ENCODE results near the gene PKNOX1. TPM values are rescaled to one million over a fixed set of nuclear protein-coding genes. Genes with fewer than 3 reads are reported as not detected.
"Not testable (repeated sequence)": the region's sequence is repeated elsewhere in the genome, so short reads cannot be mapped to it uniquely, and the experiment has no call there.

The PKNOX1 gene
- total RNA-seq, 1 donor from 2014 or later = 17.5 TPM

DNA sequence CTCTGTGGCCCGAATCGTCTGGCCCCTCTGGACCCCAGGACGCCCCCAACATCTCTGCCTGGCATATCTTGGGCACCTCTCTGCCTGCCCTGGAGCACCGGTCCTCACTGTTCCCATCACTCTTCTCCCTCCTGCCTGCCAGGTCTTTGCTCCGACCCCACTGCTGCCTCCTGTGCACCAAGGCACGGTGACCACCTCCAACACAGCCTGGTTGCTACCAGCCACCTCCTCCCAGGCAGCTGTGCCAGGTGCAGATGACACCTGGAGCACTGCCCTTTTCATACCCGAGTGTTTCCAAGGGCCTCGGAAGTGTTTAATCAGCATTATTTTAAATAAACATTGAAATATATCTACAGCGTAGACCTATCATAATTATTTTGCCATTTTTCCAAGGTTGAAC, 31.3 kb downstream of the PKNOX1 start:
- ATAC-seq (no peak), DNase-seq (no peak)
- intact Hi-C loops (cut with DNase I) = no loop called here
- peaks cover 54% of the 10 kb centered on the region for H3K36me3 ChIP-seq
- H3K4me3 ChIP-seq = no peak overlapping the region
- no peaks in the 10 kb centered on the region for H3K27me3 ChIP-seq (ENCODE audit: low read depth)
- peaks cover 8% of the 10 kb centered on the region for H3K4me1 ChIP-seq
- TF ChIP-seq, protein P1, sequence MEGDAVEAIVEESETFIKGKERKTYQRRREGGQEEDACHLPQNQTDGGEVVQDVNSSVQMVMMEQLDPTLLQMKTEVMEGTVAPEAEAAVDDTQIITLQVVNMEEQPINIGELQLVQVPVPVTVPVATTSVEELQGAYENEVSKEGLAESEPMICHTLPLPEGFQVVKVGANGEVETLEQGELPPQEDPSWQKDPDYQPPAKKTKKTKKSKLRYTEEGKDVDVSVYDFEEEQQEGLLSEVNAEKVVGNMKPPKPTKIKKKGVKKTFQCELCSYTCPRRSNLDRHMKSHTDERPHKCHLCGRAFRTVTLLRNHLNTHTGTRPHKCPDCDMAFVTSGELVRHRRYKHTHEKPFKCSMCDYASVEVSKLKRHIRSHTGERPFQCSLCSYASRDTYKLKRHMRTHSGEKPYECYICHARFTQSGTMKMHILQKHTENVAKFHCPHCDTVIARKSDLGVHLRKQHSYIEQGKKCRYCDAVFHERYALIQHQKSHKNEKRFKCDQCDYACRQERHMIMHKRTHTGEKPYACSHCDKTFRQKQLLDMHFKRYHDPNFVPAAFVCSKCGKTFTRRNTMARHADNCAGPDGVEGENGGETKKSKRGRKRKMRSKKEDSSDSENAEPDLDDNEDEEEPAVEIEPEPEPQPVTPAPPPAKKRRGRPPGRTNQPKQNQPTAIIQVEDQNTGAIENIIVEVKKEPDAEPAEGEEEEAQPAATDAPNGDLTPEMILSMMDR (IDR thresholded peaks at IDR 0.05) = no peak
- H3K9me3 ChIP-seq = no peaks in the 10 kb centered on the region
- H3K27ac ChIP-seq = no peak overlapping the region

DNA sequence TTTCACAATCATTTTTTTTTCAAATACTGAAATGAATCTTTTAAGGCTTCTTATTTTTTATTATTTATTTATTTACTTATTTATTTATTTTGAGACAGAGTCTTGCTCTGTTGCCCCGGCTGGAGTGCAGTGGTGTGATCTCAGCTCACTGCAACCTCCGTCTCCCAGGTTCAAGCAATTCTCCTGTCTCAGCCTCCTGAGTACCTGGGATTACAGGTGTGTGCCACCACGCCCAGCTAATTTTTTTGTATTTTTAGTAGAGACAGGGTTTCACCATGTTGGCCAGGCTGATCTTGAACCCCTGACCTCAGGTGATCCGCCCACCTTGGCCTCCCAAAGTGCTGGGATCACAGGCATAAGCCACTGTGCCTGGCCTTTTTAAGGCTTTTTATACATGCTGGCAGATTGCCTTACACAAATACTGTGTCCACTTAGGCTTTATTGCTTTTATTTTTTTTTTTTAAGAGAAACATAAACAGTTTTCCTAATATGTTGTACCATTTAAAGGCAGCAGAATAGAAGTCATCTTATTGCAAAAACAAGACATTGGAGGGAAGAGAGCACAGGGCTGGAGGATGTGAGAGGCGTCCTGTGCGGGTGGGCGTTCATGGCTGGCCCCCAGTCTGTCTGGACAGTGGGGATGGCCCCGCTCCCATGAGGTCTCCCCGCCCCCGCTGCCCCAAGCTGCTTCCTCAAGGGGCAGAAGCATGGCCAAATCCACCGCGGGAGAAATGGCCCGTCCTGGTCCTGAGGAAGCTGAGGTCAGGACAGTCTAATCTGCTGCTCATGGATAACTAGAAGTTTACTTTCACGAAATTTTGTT, 31.9 kb downstream of the PKNOX1 start:
- H3K4me1 ChIP-seq; ATAC-seq; H3K4me3 ChIP-seq; H3K9me3 ChIP-seq; intact Hi-C loops (cut with DNase I); DNase-seq; H3K27me3 ChIP-seq (ENCODE audit: low read depth); H3K27ac ChIP-seq: not testable (repeated sequence)
- H3K36me3 ChIP-seq = peaks cover 59% of the 10 kb centered on the region

DNA sequence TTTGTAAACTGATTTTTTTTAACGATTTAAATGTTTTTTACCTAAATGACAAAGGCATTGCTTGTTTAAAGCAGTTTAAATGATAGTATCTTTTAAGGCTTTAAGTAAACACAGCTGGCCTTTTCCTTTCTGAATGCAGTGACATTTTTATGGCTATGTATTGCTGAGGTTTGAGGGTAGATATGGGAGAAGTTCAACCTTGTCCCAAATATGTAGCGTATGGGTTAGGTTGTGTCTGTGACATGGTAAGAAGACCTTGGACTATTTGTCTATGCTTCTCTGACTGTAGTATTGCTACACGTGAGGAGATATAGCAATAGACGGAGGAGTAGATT, 32.5 kb downstream of the PKNOX1 start:
- Histone ChIP-seq H3K9me3 (no peaks in the 10 kb centered on the region), H3K4me1 (no peaks in the 10 kb centered on the region), H3K4me3 (no peak overlapping the region), H3K27ac (no peak overlapping the region), H3K27me3 (ENCODE audit: low read depth) (no peaks in the 10 kb centered on the region), H3K36me3 (peaks cover 65% of the 10 kb centered on the region)
- ATAC-seq = no peak
- TF ChIP-seq, protein P1 (IDR thresholded peaks at IDR 0.05) = no peak
- intact Hi-C loops (cut with DNase I) = no loop called here
- no peak for DNase-seq

DNA sequence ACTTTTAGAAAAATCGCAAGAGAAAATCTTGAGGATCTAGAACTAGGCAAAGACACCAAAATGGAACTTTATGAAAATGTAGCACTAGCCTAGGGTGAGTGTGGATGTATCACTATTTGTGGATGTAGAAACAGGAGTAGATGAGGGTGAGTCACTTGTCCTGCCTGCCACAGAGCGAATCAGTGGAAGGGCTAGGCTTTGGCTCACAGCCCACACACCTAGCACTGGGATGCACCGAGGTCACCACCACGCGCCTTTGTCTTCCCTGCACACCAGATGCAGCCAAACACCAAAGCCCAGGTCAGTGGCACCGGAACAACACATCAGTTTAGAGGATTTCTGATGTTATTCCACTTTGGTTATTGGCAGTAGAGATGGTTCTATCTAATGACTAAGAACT, 38.2 kb downstream of the PKNOX1 start:
- no peaks in the 10 kb centered on the region for H3K9me3 ChIP-seq
- ATAC-seq (no peak), DNase-seq (no peak)
- H3K36me3 ChIP-seq = peaks cover 76% of the 10 kb centered on the region
- H3K27me3 ChIP-seq (ENCODE audit: low read depth) = no peaks in the 10 kb centered on the region
- intact Hi-C loops (cut with DNase I) = no loop called here
- TF ChIP-seq, protein P1 (IDR thresholded peaks at IDR 0.05) = no peak
- H3K4me3 ChIP-seq = no peak overlapping the region
- no peak overlapping the region for H3K27ac ChIP-seq
- H3K4me1 ChIP-seq = no peaks in the 10 kb centered on the region

DNA sequence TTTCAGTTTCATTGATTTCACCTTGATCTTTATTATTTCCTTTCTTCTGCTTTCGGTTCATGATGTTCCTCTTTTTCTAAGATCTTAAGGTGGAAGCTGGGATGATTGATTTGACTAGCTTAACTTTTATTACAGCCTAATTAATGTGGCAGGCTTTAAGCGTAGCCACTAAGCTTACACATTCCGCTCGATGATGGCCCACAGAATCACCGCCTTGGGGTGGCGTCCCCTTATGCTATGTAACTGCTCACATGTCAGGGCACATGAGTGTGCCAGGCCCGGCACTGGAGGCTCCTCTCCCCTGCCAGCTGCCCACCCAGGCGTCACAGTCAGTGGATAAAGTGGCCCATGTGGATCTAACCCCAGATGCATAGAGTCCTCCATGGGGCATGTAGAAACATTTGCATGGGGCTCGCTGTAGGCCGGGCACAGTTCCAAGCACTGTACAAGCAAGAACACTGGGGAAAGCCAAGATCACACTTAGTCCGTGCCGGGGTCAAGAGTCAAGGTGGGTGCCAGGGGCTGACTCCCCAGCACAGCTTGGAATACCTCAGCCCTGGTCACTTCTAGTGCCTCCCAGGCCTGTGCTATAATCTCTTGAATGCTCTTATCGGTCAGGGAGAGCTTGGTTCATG, 41.7 kb downstream of the PKNOX1 start:
- Histone ChIP-seq H3K36me3 (peaks cover 70% of the 10 kb centered on the region), H3K27me3 (ENCODE audit: low read depth) (no peaks in the 10 kb centered on the region), H3K9me3 (no peaks in the 10 kb centered on the region), H3K4me1 (no peaks in the 10 kb centered on the region), H3K4me3 (no peak overlapping the region), H3K27ac (no peak overlapping the region)
- intact Hi-C loops (cut with DNase I) = no loop called here
- TF ChIP-seq, protein P1 (IDR thresholded peaks at IDR 0.05) = no peak
- ATAC-seq = no peak
- DNase-seq = no peak

DNA sequence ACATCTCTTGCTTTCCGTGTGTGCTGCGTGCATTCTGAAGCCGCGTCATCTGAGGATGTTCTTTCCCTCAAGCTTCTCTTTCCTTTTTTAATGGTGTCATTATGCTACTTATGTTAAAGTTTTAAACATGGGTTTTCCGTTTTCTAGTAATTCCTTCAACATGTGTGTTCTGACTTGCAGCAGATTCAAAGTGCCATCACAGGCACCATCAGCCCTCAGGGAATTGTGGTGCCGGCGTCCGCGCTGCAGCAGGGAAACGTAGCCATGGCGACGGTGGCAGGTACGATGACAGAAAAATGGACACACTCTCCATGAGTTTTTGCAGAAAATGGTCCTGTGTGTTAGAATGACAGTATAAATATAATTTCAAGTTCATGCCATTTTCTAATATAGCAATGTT, 42.4 kb downstream of the PKNOX1 start:
- Histone ChIP-seq H3K27ac (no peak overlapping the region), H3K27me3 (ENCODE audit: low read depth) (no peaks in the 10 kb centered on the region), H3K9me3 (no peaks in the 10 kb centered on the region), H3K4me3 (no peak overlapping the region), H3K4me1 (no peaks in the 10 kb centered on the region), H3K36me3 (peaks cover 71% of the 10 kb centered on the region)
- no peak for DNase-seq
- TF ChIP-seq, protein P1 (IDR thresholded peaks at IDR 0.05) = no peak
- intact Hi-C loops (cut with DNase I) = no loop called here
- no peak for ATAC-seq

Data from lower lobe of right lung (tissue), 2 donors.